Tibial artery (tissue), 4 donors: ENCODE measurements around the gene ZBTB7C.

ENCODE experiments used
- DNase-seq, 2 donors: peaks; one replicate each; pipeline ENCODE4 v3.0.0-alpha.2; 2019
- H3K27ac ChIP-seq, 2 donors: fragments of 200-600 bp; sonication (generic) in 1 of 2; 1 replicate in 1 of 2; 2 replicates in 1 of 2; pipeline ENCODE4 v1.5.1; 2018 to 2019; ENCODE audit warnings: mild to moderate bottlenecking in 1 of 2
- H3K27me3 ChIP-seq, 2 donors: fragments of 200-600 bp; sonication (generic) in 1 of 2; one replicate each; pipeline versions ENCODE4 v1.5.1 to v1.6.0; 2016 to 2019
- H3K36me3 ChIP-seq, 3 donors: fragments of 200-600 bp; sonication (generic) in 2 of 3; one replicate each; pipeline ENCODE4 v1.5.1; 2016 to 2019; ENCODE audit warnings: mild to moderate bottlenecking in 2 of 3
- H3K4me1 ChIP-seq, 4 donors: fragments of 200-600 bp; sonication (generic) in 2 of 4; 1 replicate in 3 of 4; 2 replicates in 1 of 4; pipeline ENCODE4 v1.5.1; 2016 to 2019
- H3K4me3 ChIP-seq, 2 donors: fragments of 200-600 bp; sonication (generic) in 1 of 2; 1 replicate in 1 of 2; 2 replicates in 1 of 2; pipeline ENCODE4 v1.5.1; 2018 to 2019; ENCODE audit warnings: mild to moderate bottlenecking in 2 of 2
- H3K9me3 ChIP-seq, 3 donors: fragments of 200-600 bp; sonication (generic) in 1 of 3; one replicate each; pipeline ENCODE4 v1.5.1; 2016 to 2019
- intact Hi-C: fragments of 100-400 bp; cut with DNase I; formaldehyde crosslinking; loops from one replicate; pipeline ENCODE4 v1.15.0; 2023; ENCODE audit warnings: low total_unique reads
- TF ChIP-seq, protein P1 (sequence below), 2 experiments: fragments of 200-600 bp in 1 of 2; fragments of 450-650 bp in 1 of 2; IDR thresholded peaks; one replicate each; pipeline ENCODE4 v1.5.1; 2017 to 2019; ENCODE audit warnings: antibody characterized with exemption in 2 of 2, mild to moderate bottlenecking in 1 of 2, moderate library complexity in 1 of 2

Gene ZBTB7C

GRCh38 chr18:48335829-48336228 lies 73.4 kb downstream of the ZBTB7C start:
- DNase-seq, result peak in 1 of 2 donors; percentile 53
- H3K27ac ChIP-seq, result peak overlapping the region; percentile 59 to 78
- H3K27me3 ChIP-seq, result no peaks in the 10 kb centered on the region
- TF ChIP-seq, protein P1, sequence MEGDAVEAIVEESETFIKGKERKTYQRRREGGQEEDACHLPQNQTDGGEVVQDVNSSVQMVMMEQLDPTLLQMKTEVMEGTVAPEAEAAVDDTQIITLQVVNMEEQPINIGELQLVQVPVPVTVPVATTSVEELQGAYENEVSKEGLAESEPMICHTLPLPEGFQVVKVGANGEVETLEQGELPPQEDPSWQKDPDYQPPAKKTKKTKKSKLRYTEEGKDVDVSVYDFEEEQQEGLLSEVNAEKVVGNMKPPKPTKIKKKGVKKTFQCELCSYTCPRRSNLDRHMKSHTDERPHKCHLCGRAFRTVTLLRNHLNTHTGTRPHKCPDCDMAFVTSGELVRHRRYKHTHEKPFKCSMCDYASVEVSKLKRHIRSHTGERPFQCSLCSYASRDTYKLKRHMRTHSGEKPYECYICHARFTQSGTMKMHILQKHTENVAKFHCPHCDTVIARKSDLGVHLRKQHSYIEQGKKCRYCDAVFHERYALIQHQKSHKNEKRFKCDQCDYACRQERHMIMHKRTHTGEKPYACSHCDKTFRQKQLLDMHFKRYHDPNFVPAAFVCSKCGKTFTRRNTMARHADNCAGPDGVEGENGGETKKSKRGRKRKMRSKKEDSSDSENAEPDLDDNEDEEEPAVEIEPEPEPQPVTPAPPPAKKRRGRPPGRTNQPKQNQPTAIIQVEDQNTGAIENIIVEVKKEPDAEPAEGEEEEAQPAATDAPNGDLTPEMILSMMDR (IDR thresholded peaks at IDR 0.05), result no peak
- H3K36me3 ChIP-seq, result no peaks in the 10 kb centered on the region
- H3K4me3 ChIP-seq, result no peak overlapping the region
- intact Hi-C loops, result loop anchor here (10.0 kb wide), 2 partner anchors 109 to 301 kb away; no protein-coding TSS in a partner anchor
- H3K4me1 ChIP-seq, result peaks cover 0 to 52% (median 39%) of the 10 kb centered on the region in 4 donors
- no peaks in the 10 kb centered on the region for H3K9me3 ChIP-seq

GRCh38 chr18:48334845-48335244 lies 74.3 kb downstream of the ZBTB7C start:
- TF ChIP-seq, protein P1 (IDR thresholded peaks at IDR 0.05), result no peak
- no peaks in the 10 kb centered on the region for H3K36me3 ChIP-seq
- peak overlapping the region; percentile 6 to 78 for H3K27ac ChIP-seq
- H3K27me3 ChIP-seq, result no peaks in the 10 kb centered on the region
- intact Hi-C loops, result loop anchor here (10.0 kb wide), 2 partner anchors 110 to 300 kb away; no protein-coding TSS in a partner anchor
- H3K9me3 ChIP-seq, result no peaks in the 10 kb centered on the region
- peaks cover 0 to 52% (median 38%) of the 10 kb centered on the region in 4 donors for H3K4me1 ChIP-seq
- H3K4me3 ChIP-seq, result no peak overlapping the region
- DNase-seq, result no peak

DNA sequence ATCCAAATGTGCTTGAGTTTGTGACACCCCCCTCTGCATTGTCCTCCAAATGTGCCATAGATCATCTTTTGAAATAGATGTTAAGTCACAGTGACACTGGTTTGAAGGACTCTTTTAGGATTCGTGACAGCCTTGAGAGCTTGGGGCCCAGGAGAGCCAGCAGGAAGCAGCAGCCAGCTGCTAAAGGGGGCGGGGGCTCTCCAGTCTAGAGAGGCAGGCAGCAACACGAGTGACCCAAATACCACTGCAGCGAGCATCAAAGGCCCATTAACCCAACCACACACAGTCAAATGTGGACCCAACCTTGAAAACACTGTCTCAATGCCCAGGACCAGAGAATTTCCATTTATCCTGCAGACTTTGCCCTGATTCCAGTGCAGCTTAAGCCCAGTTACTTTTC lies 75.6 kb downstream of the ZBTB7C start:
- no peaks in the 10 kb centered on the region for H3K27me3 ChIP-seq
- no peaks in the 10 kb centered on the region for H3K36me3 ChIP-seq
- no peak overlapping the region for H3K4me3 ChIP-seq
- no peak for DNase-seq
- no peak overlapping the region for H3K27ac ChIP-seq
- intact Hi-C loops, result loop anchor here (10.0 kb wide), 2 partner anchors 111 to 299 kb away; no protein-coding TSS in a partner anchor
- TF ChIP-seq, protein P1 (IDR thresholded peaks at IDR 0.05), result no peak
- H3K4me1 ChIP-seq, result peaks cover 0 to 63% (median 41%) of the 10 kb centered on the region in 4 donors
- H3K9me3 ChIP-seq, result no peaks in the 10 kb centered on the region

GRCh38 chr18:48330016-48330991 lies 78.9 kb downstream of the ZBTB7C start:
- Histone ChIP-seq H3K4me3 (no peak overlapping the region), H3K27ac (peak overlapping the region; percentile 41 to 53), H3K9me3 (no peaks in the 10 kb centered on the region), H3K27me3 (no peaks in the 10 kb centered on the region), H3K36me3 (no peaks in the 10 kb centered on the region), H3K4me1 (peaks cover 0 to 57% (median 29%) of the 10 kb centered on the region in 4 donors)
- intact Hi-C loops, result loop anchor here (10.0 kb wide), 2 partner anchors 114 to 296 kb away; no protein-coding TSS in a partner anchor
- no peak for DNase-seq
- TF ChIP-seq, protein P1 (IDR thresholded peaks at IDR 0.05), result no peak

DNA sequence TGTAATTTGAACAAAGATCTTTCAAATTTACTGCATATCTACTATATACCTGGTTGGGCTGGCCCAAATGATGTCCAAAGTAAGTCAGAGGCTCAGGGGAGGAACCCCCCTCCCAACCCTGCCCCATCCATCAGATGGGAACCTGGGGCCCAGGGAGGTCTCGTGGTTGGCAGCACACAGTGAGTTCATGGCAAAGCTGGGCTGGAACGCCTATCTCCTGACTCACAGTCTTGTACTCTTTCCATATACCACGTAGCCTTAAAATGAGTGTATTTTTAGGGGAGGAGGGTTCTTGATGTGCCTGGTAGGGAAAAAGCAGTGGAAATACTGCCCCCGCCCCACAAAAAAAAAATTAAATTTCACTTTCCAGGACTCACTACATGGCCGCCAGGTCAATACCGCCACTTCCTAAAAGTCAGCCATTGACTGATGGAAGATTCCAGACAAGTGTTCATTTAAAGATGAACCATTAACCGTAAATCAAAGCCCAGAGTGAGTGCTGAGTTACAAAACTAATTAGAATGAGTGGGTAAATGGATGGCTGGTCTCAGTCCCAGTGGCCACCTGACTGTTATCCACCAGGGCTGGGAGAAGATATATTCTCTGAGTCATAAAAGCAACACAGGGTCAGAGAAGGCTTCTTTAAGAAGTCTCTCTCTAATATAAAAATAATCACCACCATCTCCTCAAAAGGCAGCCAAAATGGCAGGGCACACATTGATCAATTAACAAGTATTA lies 80.5 kb downstream of the ZBTB7C start:
- no peaks in the 10 kb centered on the region for H3K9me3 ChIP-seq
- no peak overlapping the region for H3K4me3 ChIP-seq
- H3K36me3 ChIP-seq, result no peaks in the 10 kb centered on the region
- H3K27ac ChIP-seq, result peak overlapping the region; percentile 29 to 45
- TF ChIP-seq, protein P1 (IDR thresholded peaks at IDR 0.05), result no peak
- H3K4me1 ChIP-seq, result peaks cover 0 to 48% (median 27%) of the 10 kb centered on the region in 4 donors
- intact Hi-C loops, result no loop called here
- H3K27me3 ChIP-seq, result no peaks in the 10 kb centered on the region
- DNase-seq, result no peak
